ENCODE data around the gene PLEKHG2. TPM values are rescaled to one million over a fixed set of nuclear protein-coding genes. Genes with fewer than 3 reads are reported as not detected.
A peak's percentile ranks its signal among the peaks of the same experiment; 100 is the strongest.
"Not testable (repeated sequence)": the region's sequence is repeated elsewhere in the genome, so short reads cannot be mapped to it uniquely, and the experiment has no call there.

PLEKHG2 gene
- 28.9 TPM for total RNA-seq
- polyA plus RNA-seq = 30.5 TPM

- peak; percentile 99 for DNase-seq (ENCODE audit: extremely low spot score)
- under 1% methylated on average over 60 of the region's 60 CpGs for WGBS
- H3K27ac ChIP-seq (ENCODE audit: low read depth) = peak within 1 kb of the TSS; percentile 100
- H3K36me3 ChIP-seq (ENCODE audit: insufficient read depth) = peaks cover 11% of the 10 kb centered on the region
- H3K4me1 ChIP-seq (ENCODE audit: insufficient read depth) = no peaks in the 10 kb centered on the region
- H3K4me3 ChIP-seq (ENCODE audit: low read depth, low read length) = peak within 1 kb of the TSS; percentile 60
Measured at GRCh38 chr19:39412100-39412866, at the start of gene PLEKHG2. TSS of gene PLEKHG2 (plus strand) at chr19:39412669. CDS start at chr19:39414087, 1,418 bp downstream.

- Histone ChIP-seq H3K4me1 (ENCODE audit: insufficient read depth) (no peaks in the 10 kb centered on the region), H3K4me3 (ENCODE audit: low read depth, low read length) (no peak overlapping the region), H3K36me3 (ENCODE audit: insufficient read depth) (no peaks in the 10 kb centered on the region), H3K27ac (ENCODE audit: low read depth) (no peak overlapping the region)
- 59% methylated on average over 6 of the region's 6 CpGs for WGBS
- DNase-seq (ENCODE audit: extremely low spot score) = no peak
Measured at GRCh38 chr19:39362682-39363657, 49.5 kb upstream of the PLEKHG2 start.

- no peak for DNase-seq (ENCODE audit: extremely low spot score)
- no peak overlapping the region for H3K27ac ChIP-seq (ENCODE audit: low read depth)
- no peak overlapping the region for H3K4me3 ChIP-seq (ENCODE audit: low read depth, low read length)
- H3K4me1 ChIP-seq (ENCODE audit: insufficient read depth) = no peaks in the 10 kb centered on the region
- WGBS = 63% methylated on average over 5 of the region's 5 CpGs
- no peaks in the 10 kb centered on the region for H3K36me3 ChIP-seq (ENCODE audit: insufficient read depth)
Measured at GRCh38 chr19:39363901-39364457, 48.5 kb upstream of the PLEKHG2 start.

GRCh38 chr19:39365531-39365930, 46.9 kb upstream of the PLEKHG2 start:
- H3K36me3 ChIP-seq (ENCODE audit: insufficient read depth) = no peaks in the 10 kb centered on the region
- no peak for DNase-seq (ENCODE audit: extremely low spot score)
- WGBS = 100% methylated on average over 1 of the region's 1 CpG
- no peak overlapping the region for H3K4me3 ChIP-seq (ENCODE audit: low read depth, low read length)
- H3K27ac ChIP-seq (ENCODE audit: low read depth) = no peak overlapping the region
- H3K4me1 ChIP-seq (ENCODE audit: insufficient read depth) = no peaks in the 10 kb centered on the region

GRCh38 chr19:39369200-39369599, 43.3 kb upstream of the PLEKHG2 start:
- no peak overlapping the region for H3K4me3 ChIP-seq (ENCODE audit: low read depth, low read length)
- 85% methylated on average over 2 of the region's 2 CpGs for WGBS
- H3K27ac ChIP-seq (ENCODE audit: low read depth) = no peak overlapping the region
- no peaks in the 10 kb centered on the region for H3K4me1 ChIP-seq (ENCODE audit: insufficient read depth)
- DNase-seq (ENCODE audit: extremely low spot score) = no peak
- H3K36me3 ChIP-seq (ENCODE audit: insufficient read depth) = no peaks in the 10 kb centered on the region

- H3K4me1 ChIP-seq (ENCODE audit: insufficient read depth) = no peaks in the 10 kb centered on the region
- H3K4me3 ChIP-seq (ENCODE audit: low read depth, low read length) = no peak overlapping the region
- WGBS = 92% methylated on average over 5 of the region's 5 CpGs
- H3K36me3 ChIP-seq (ENCODE audit: insufficient read depth) = no peaks in the 10 kb centered on the region
- H3K27ac ChIP-seq (ENCODE audit: low read depth) = no peak overlapping the region
- no peak for DNase-seq (ENCODE audit: extremely low spot score)
Measured at GRCh38 chr19:39370735-39371134, 41.7 kb upstream of the PLEKHG2 start.

- peak overlapping the region; percentile 88 for H3K27ac ChIP-seq (ENCODE audit: low read depth)
- no peaks in the 10 kb centered on the region for H3K4me1 ChIP-seq (ENCODE audit: insufficient read depth)
- H3K4me3 ChIP-seq (ENCODE audit: low read depth, low read length) = no peak overlapping the region
- H3K36me3 ChIP-seq (ENCODE audit: insufficient read depth) = no peaks in the 10 kb centered on the region
- WGBS = 25% methylated on average over 8 of the region's 8 CpGs
- peak; percentile 31 for DNase-seq (ENCODE audit: extremely low spot score)
Measured at GRCh38 chr19:39372047-39372802, 40.2 kb upstream of the PLEKHG2 start.

GRCh38 chr19:39372941-39373340, 39.5 kb upstream of the PLEKHG2 start:
- WGBS = 31% methylated on average over 2 of the region's 2 CpGs
- H3K4me1 ChIP-seq (ENCODE audit: insufficient read depth) = no peaks in the 10 kb centered on the region
- no peak overlapping the region for H3K4me3 ChIP-seq (ENCODE audit: low read depth, low read length)
- no peak for DNase-seq (ENCODE audit: extremely low spot score)
- H3K27ac ChIP-seq (ENCODE audit: low read depth) = peak overlapping the region; percentile 88
- peaks cover 4% of the 10 kb centered on the region for H3K36me3 ChIP-seq (ENCODE audit: insufficient read depth)

- DNase-seq (ENCODE audit: extremely low spot score) = no peak
- Histone ChIP-seq H3K36me3 (ENCODE audit: insufficient read depth) (peaks cover 7% of the 10 kb centered on the region), H3K4me1 (ENCODE audit: insufficient read depth) (no peaks in the 10 kb centered on the region), H3K4me3 (ENCODE audit: low read depth, low read length) (no peak overlapping the region), H3K27ac (ENCODE audit: low read depth) (no peak overlapping the region)
Measured at GRCh38 chr19:39375929-39376328, 36.5 kb upstream of the PLEKHG2 start.

GRCh38 chr19:39377373-39378362, 34.8 kb upstream of the PLEKHG2 start:
- no peak overlapping the region for H3K4me3 ChIP-seq (ENCODE audit: low read depth, low read length)
- 89% methylated on average over 18 of the region's 18 CpGs for WGBS
- H3K27ac ChIP-seq (ENCODE audit: low read depth) = no peak overlapping the region
- peaks cover 7% of the 10 kb centered on the region for H3K36me3 ChIP-seq (ENCODE audit: insufficient read depth)
- no peaks in the 10 kb centered on the region for H3K4me1 ChIP-seq (ENCODE audit: insufficient read depth)
- no peak for DNase-seq (ENCODE audit: extremely low spot score)

GRCh38 chr19:39379366-39379765, 33.1 kb upstream of the PLEKHG2 start:
- 85% methylated on average over 4 of the region's 4 CpGs for WGBS
- not testable (repeated sequence) for H3K27ac ChIP-seq (ENCODE audit: low read depth); H3K36me3 ChIP-seq (ENCODE audit: insufficient read depth); H3K4me1 ChIP-seq (ENCODE audit: insufficient read depth); H3K4me3 ChIP-seq (ENCODE audit: low read depth, low read length); DNase-seq (ENCODE audit: extremely low spot score)

- no peaks in the 10 kb centered on the region for H3K4me1 ChIP-seq (ENCODE audit: insufficient read depth)
- WGBS = 76% methylated on average over 14 of the region's 14 CpGs
- no peak overlapping the region for H3K27ac ChIP-seq (ENCODE audit: low read depth)
- peaks cover 7% of the 10 kb centered on the region for H3K36me3 ChIP-seq (ENCODE audit: insufficient read depth)
- no peak overlapping the region for H3K4me3 ChIP-seq (ENCODE audit: low read depth, low read length)
- no peak for DNase-seq (ENCODE audit: extremely low spot score)
Measured at GRCh38 chr19:39379865-39380396, 32.5 kb upstream of the PLEKHG2 start.

Measured in urinary bladder (tissue), 4 donors.